ENCODE results near the gene MYH10.

DNA sequence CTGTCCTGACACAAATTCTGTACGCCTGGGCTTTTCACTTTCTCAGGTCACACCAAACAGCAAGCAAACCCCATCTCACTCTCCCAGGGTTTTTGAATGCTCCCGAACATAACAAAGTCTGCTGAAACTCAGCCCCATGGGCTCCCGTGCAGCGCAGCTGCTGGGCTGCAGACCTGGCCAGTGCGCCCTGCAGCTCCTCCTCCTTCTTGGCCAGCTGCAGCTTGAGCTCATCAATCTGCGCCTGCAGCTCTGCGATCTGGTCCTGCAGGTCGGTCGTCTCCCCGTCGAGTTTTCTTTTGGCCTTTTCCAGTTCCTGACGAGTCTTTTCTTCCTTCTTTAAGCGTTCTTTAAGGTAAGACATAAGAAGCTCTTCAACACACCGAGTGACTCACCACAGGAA lies 124.4 kb downstream of the MYH10 start:
- no peak for TF ChIP-seq EZH2 (IDR thresholded peaks at IDR 0.05; ENCODE audit: insufficient read depth, poor library complexity, severe bottlenecking)
- no peak for TF ChIP-seq EZH2phosphoT487 (IDR thresholded peaks at IDR 0.05; ENCODE audit: insufficient read depth, low read depth)
